GM06990 (cell line): ENCODE results near the gene SMAGP.
A peak's percentile ranks its signal among the peaks of the same experiment; 100 is the strongest.

Experiments used
- DNase-seq: peaks from one replicate; pipeline ENCODE4 v3.0.0-alpha.2; 2011; ENCODE audit not compliant: insufficient read length; ENCODE audit errors: extremely low read depth
- H3K27me3 ChIP-seq: replicated peaks from 2 replicates; pipeline ENCODE4 v1.6.0; 2011; ENCODE audit warnings: low read length; ENCODE audit not compliant: control insufficient read depth, insufficient read depth
- H3K36me3 ChIP-seq: 2 replicates; pipeline ENCODE4 v1.5.1; 2011; ENCODE audit warnings: low read length; ENCODE audit not compliant: control insufficient read depth, insufficient read depth
- H3K4me3 ChIP-seq: replicated peaks from 2 replicates; pipeline ENCODE4 v1.5.1; 2011; ENCODE audit warnings: low read depth, mild to moderate bottlenecking, control low read depth, low read length
- TF ChIP-seq, protein P1 (sequence below): IDR thresholded peaks from 2 replicates; pipeline ENCODE4 v1.5.1; 2011; ENCODE audit warnings: low read length, control low read depth, mild to moderate bottlenecking, inconsistent platforms; ENCODE audit not compliant: insufficient read depth, poor library complexity, severe bottlenecking

Gene SMAGP

DNA sequence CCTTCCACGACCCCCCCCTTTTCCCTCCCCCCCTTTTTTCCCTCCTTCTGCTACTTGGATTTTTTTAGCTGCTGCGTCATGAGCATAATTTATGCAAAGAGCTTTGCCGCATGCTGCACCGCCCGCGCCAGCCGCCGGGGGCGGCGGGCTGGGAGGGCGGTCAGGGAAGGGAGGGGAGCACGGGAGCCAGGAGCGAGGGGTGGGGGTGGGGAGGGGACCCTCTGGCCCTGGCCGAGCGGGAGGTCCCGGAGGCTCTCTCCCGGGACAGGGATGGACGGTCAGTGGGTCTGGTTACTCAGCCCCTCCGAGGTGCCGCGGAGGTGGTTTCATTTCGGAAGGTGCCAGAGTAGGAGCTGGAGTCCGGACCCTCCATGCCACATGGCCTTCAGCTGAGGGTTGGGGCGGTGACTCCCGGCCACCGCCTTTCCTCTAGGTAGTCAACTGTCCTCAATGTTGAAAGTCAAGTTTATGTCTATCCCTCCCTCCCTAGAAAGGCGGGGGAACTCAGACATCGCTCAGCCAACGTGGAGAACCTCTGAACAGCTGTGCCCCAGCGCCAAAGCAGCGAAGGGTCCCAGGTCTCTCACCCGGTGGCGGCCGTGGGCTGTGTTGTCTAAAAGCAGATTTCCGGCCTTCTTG lies 52.1 kb downstream of the SMAGP start, which contains the start of gene POU6F1:
Gene POU6F1, minus strand, starts transcription at position 95 of the 639 bp plus-strand sequence. CDS start 11,226 bp downstream, outside the sequence.
- H3K27me3 ChIP-seq, result no peaks in the 10 kb centered on the region
- peak; percentile 88 for DNase-seq
- H3K4me3 ChIP-seq, result peak within 1 kb of the TSS; percentile 77
- no peaks in the 10 kb centered on the region for H3K36me3 ChIP-seq
- TF ChIP-seq, protein P1, sequence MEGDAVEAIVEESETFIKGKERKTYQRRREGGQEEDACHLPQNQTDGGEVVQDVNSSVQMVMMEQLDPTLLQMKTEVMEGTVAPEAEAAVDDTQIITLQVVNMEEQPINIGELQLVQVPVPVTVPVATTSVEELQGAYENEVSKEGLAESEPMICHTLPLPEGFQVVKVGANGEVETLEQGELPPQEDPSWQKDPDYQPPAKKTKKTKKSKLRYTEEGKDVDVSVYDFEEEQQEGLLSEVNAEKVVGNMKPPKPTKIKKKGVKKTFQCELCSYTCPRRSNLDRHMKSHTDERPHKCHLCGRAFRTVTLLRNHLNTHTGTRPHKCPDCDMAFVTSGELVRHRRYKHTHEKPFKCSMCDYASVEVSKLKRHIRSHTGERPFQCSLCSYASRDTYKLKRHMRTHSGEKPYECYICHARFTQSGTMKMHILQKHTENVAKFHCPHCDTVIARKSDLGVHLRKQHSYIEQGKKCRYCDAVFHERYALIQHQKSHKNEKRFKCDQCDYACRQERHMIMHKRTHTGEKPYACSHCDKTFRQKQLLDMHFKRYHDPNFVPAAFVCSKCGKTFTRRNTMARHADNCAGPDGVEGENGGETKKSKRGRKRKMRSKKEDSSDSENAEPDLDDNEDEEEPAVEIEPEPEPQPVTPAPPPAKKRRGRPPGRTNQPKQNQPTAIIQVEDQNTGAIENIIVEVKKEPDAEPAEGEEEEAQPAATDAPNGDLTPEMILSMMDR, result peak; percentile 62

DNA sequence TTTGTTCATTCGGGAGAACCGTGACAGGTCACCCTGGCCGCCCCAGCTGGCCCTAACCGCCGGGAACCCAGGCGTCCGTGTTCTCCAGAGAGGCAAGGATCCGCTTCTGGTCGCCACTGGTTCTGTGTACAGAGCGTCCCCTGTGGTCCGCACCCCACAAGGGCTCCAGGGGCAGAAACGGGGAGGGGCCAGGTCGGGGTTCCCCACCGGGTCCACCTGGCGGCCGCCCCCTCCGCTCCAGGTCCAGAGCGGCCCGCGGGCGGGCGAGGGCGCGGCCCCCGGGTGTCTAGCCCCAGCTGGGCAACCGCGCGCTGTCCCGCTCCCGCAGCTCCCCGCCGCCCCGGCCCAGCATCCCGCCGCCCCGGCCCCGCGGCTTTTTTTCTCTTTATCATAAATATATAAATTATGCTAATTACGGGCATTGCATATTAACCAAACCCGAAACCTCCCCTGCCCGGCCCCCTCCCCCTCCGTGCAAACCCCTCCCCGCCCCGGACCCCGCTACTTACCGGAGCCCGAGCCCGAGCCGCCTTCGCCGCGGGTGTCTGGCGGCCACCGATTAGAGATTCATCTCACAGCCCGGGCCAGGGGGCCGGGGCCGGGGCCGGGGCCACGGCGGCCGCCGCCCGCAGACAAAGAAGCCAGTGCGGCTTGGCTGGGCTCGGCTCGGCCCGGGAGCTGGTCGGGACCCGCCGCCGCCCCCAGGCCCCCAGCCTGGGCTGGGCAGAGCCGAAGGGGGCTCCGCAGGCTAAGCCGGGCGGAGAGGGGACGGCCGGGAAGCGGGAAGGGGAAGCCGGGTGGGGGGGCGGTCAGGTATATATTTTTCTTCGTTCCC lies 52.9 kb downstream of the SMAGP start:
- TF ChIP-seq, protein P1, result peak; percentile 65
- no peaks in the 10 kb centered on the region for H3K36me3 ChIP-seq
- H3K4me3 ChIP-seq, result peak overlapping the region; percentile 77
- no peaks in the 10 kb centered on the region for H3K27me3 ChIP-seq
- DNase-seq, result peak; percentile 62

DNA sequence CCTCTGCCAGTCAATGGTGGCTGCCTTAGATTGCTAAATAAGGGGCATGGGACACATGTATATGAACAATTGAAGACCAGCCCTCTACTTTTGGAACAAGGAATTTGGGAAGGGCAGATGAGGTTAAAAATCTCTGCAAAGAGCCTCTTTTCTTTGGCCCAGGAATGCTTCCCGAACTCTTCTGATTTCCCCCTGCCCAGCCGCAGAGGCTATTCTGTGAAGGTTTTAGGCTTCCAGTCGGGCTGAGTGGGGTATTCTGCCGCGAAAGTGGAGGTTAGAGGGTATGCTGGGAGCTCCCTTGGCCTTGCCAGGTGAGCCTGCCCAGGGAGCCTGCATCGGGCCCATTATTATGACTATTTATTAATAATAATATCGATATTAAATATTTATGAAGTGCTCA lies 53.6 kb downstream of the SMAGP start:
- no peak for DNase-seq
- peak overlapping the region; percentile 77; the same call in 1 of the 2 replicates for H3K4me3 ChIP-seq
- no peaks in the 10 kb centered on the region for H3K36me3 ChIP-seq
- TF ChIP-seq, protein P1, result no peak
- H3K27me3 ChIP-seq, result no peaks in the 10 kb centered on the region

DNA sequence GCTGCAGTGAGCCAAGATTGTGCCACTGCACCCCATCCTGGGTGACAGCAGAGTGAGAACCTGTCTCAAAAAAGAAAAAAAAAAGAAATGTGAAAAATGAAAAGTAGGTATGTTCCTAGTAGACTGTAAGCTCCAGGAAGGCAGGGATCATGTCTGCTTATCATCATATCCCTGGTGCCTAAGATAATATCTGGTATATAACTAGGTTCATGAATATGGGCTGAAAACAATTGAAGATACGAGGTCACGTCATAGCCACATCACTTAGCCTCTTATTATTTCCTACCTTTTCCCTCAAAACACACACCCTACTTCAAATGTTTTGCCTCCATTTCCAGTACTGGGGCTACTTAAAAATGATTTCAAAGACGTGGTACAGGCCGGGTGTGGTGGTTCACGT lies 55.3 kb downstream of the SMAGP start:
- no peaks in the 10 kb centered on the region for H3K27me3 ChIP-seq
- TF ChIP-seq, protein P1, result no peak
- no peak overlapping the region for H3K4me3 ChIP-seq
- DNase-seq, result no peak
- no peaks in the 10 kb centered on the region for H3K36me3 ChIP-seq

DNA sequence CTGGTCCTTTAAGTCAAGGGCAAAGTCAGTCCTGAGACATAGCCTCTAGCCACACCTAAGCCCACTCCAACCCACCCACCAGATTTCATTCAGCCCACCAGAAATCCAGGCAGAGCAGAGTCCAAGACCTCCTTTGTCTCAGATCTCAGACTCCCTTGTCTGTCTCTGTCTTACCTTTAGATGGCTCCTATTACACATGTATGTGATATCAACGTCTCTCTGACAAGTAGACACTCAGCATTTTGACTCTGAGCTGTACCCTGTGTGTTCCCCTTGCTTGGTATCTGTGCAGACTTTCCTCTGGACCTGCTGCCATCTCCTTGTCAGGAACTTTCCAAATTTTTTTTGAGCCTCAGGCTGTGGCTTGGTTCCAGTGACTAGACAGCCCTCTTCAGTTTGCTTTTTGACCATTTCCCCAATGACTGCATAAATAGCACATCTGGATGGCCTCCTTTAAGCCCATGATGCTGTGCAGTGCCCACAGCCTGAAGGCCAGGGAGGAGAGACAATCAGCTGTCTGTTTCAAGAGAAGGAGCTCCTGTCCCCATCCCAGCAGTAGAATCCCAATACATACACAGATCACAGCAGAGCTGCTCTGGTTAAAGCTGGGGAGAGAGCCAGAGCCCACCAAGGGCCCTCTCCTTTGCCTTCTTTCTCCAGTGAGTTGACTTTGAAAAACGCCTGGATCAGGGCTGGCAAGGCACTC lies 59.4 kb downstream of the SMAGP start:
- TF ChIP-seq, protein P1, result no peak
- Histone ChIP-seq H3K4me3 (no peak overlapping the region), H3K27me3 (no peaks in the 10 kb centered on the region), H3K36me3 (no peaks in the 10 kb centered on the region)
- no peak for DNase-seq
